Neural progenitor cell (in vitro differentiated cells): Measurements from ENCODE around the gene GLMP. TPM values are rescaled to one million over a fixed set of nuclear protein-coding genes. Genes with fewer than 3 reads are reported as not detected.

Experiments used
- DNase-seq: peaks from one replicate; pipeline ENCODE4 v3.0.0-alpha.2; 2016; ENCODE audit warnings: low spot score
- H2AFZ ChIP-seq: fragments of 200-600 bp; sonication (generic); replicated peaks from 2 replicates; pipeline ENCODE4 v1.6.1; 2016; ENCODE audit warnings: antibody characterized with exemption
- H3F3A ChIP-seq: fragments of 200-600 bp; sonication (generic); 2 replicates; pipeline ENCODE4 v1.6.1; 2016; ENCODE audit warnings: antibody characterized with exemption, low read depth
- H3K27ac ChIP-seq: fragments of 200-600 bp; sonication (generic); 2 replicates; pipeline ENCODE4 v1.5.1; 2016; ENCODE audit warnings: mild to moderate bottlenecking
- H3K27me3 ChIP-seq: fragments of 200-600 bp; sonication (generic); 2 replicates; pipeline ENCODE4 v1.6.1; 2016; ENCODE audit warnings: mild to moderate bottlenecking, moderate library complexity
- H3K36me3 ChIP-seq: fragments of 200-600 bp; sonication (generic); 2 replicates; pipeline ENCODE4 v1.5.1; 2016
- H3K4me1 ChIP-seq: fragments of 200-600 bp; sonication (generic); 2 replicates; pipeline ENCODE4 v1.6.1; 2016; ENCODE audit warnings: mixed run types
- H3K4me2 ChIP-seq: fragments of 200-600 bp; sonication (generic); 2 replicates; pipeline ENCODE4 v1.6.1; 2016
- H3K4me3 ChIP-seq: fragments of 200-600 bp; sonication (generic); 2 replicates; pipeline ENCODE4 v1.5.1; 2016
- H3K79me2 ChIP-seq: fragments of 200-600 bp; sonication (generic); 2 replicates; pipeline ENCODE4 v1.6.1; 2016; ENCODE audit warnings: low read depth
- H3K9ac ChIP-seq: fragments of 200-600 bp; sonication (generic); 2 replicates; pipeline ENCODE4 v1.6.1; 2016
- H3K9me3 ChIP-seq: fragments of 200-600 bp; sonication (generic); 2 replicates; pipeline ENCODE4 v1.5.1; 2016; ENCODE audit warnings: low read depth
- H4K20me1 ChIP-seq: fragments of 200-600 bp; sonication (generic); 2 replicates; pipeline ENCODE4 v1.6.1; 2016; ENCODE audit warnings: low read depth
- H3K27ac Mint-ChIP-seq: 3 replicates; pipeline ENCODE4 v1.8.0; 2021; ENCODE audit warnings: mixed read lengths
- H3K27me3 Mint-ChIP-seq: 2 replicates; pipeline ENCODE4 v1.8.0; 2022; ENCODE audit warnings: low read depth, mild to moderate bottlenecking, inconsistent platforms, moderate library complexity, mixed read lengths; ENCODE audit not compliant: insufficient read depth
- H3K36me3 Mint-ChIP-seq: 3 replicates; pipeline ENCODE4 v1.8.0; 2021; ENCODE audit warnings: mixed read lengths
- H3K4me1 Mint-ChIP-seq: 3 replicates; pipeline ENCODE4 v1.8.0; 2021; ENCODE audit warnings: mixed read lengths
- H3K4me3 Mint-ChIP-seq: 3 replicates; pipeline ENCODE4 v1.8.0; 2021; ENCODE audit warnings: mild to moderate bottlenecking, moderate library complexity, mixed read lengths
- H3K9me3 Mint-ChIP-seq: 3 replicates; pipeline ENCODE4 v1.8.0; 2020; ENCODE audit warnings: mixed read lengths
- CTCF ChIP-seq: fragments of 200-600 bp; sonication (generic); IDR thresholded peaks from 2 replicates; pipeline ENCODE4 v1.5.1; 2017; ENCODE audit warnings: antibody characterized with exemption, mild to moderate bottlenecking
- EZH2 ChIP-seq: fragments of 200-600 bp; sonication (generic); IDR thresholded peaks from 2 replicates; pipeline ENCODE4 v1.6.1; 2017; ENCODE audit warnings: antibody characterized with exemption, mild to moderate bottlenecking, moderate library complexity
- EZH2phosphoT487 ChIP-seq: fragments of 200-600 bp; sonication (generic); IDR thresholded peaks from 2 replicates; pipeline ENCODE4 v1.6.1; 2017; ENCODE audit warnings: antibody characterized with exemption
- total RNA-seq: library from RNA; depleted of rRNA; stranded (reverse); fragments of >200 nt; gene quantifications from 2 replicates; pipeline ENCODE4 v1.2.3, GENCODE V29; 2015; ENCODE audit warnings: low replicate concordance

GLMP gene
- total RNA-seq, 1 donor from 2014 or later: 38.7 TPM

DNA sequence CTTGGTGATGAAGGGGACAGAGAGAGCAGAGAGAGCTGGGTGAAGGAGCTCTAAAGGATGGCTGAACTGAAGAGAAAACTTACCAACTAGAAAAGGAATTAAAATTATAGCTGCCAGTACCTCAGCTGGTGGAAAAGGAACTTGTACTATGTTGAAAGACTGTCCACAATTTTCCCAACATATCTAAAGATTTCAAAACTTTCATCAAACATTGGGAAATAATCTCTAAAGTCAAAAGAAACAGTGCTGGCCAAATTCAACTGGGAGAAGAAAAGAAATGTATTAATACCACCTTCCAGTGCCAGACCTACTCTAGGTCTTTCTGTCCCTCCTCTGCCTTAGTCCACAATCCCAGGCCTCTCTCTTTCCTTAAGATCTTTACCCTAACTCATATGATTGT lies 18.9 kb downstream of the GLMP start:
- no peak overlapping the region for H3K4me2 ChIP-seq
- H3F3A ChIP-seq: no peaks in the 10 kb centered on the region
- no peak overlapping the region for H3K4me3 ChIP-seq
- peaks cover 28% of the 10 kb centered on the region for H4K20me1 ChIP-seq
- H3K27me3 ChIP-seq: no peaks in the 10 kb centered on the region
- H3K9me3 ChIP-seq: no peaks in the 10 kb centered on the region
- H3K9me3 Mint-ChIP-seq: no peaks in the 10 kb centered on the region
- peaks cover 32% of the 10 kb centered on the region for H3K36me3 Mint-ChIP-seq
- peaks cover 36% of the 10 kb centered on the region for H3K79me2 ChIP-seq
- H3K27me3 Mint-ChIP-seq: no peaks in the 10 kb centered on the region
- TF ChIP-seq CTCF: no peak
- TF ChIP-seq EZH2phosphoT487: no peak
- TF ChIP-seq EZH2: no peak
- H3K4me1 Mint-ChIP-seq: peaks cover 9% of the 10 kb centered on the region
- no peak for DNase-seq
- no peak overlapping the region for H2AFZ ChIP-seq
- H3K4me3 Mint-ChIP-seq: no peak overlapping the region
- H3K36me3 ChIP-seq: peaks cover 14% of the 10 kb centered on the region
- H3K4me1 ChIP-seq: peaks cover 6% of the 10 kb centered on the region
- no peak overlapping the region for H3K27ac ChIP-seq
- no peak overlapping the region for H3K27ac Mint-ChIP-seq
- H3K9ac ChIP-seq: no peak overlapping the region

DNA sequence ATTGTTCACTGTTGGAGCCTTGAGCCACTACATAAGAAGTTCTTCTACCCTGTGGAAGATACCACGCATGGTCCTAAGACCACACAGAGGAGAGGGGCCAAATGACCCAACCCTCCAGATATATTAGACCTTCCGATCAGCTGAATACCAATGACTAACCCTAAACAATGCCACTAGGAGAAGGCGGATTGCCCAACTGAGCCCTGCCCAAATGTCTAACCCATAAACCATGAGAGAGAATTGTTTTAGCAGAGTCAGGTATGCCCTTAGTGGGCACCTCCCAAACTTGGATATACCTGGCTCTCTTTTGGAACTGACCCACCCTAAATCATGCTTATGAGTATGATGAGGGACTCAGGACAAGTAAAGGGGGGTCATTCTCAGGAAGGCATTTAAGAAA lies 25.2 kb downstream of the GLMP start:
- TF ChIP-seq EZH2 (no peak), CTCF (no peak), EZH2phosphoT487 (no peak)
- no peaks in the 10 kb centered on the region for H3K4me1 Mint-ChIP-seq
- Histone ChIP-seq H3K27ac (no peak overlapping the region), H3K4me2 (no peak overlapping the region), H3K36me3 (peaks cover 6% of the 10 kb centered on the region), H3K4me1 (no peaks in the 10 kb centered on the region), H2AFZ (no peak overlapping the region), H3K9ac (no peak overlapping the region), H3F3A (no peaks in the 10 kb centered on the region), H3K79me2 (no peaks in the 10 kb centered on the region), H3K27me3 (no peaks in the 10 kb centered on the region), H4K20me1 (no peaks in the 10 kb centered on the region), H3K9me3 (no peaks in the 10 kb centered on the region), H3K4me3 (no peak overlapping the region)
- peaks cover 2% of the 10 kb centered on the region for H3K27me3 Mint-ChIP-seq
- H3K27ac Mint-ChIP-seq: no peak overlapping the region
- H3K9me3 Mint-ChIP-seq: no peaks in the 10 kb centered on the region
- H3K36me3 Mint-ChIP-seq: peaks cover 57% of the 10 kb centered on the region
- H3K4me3 Mint-ChIP-seq: no peak overlapping the region
- no peak for DNase-seq

DNA sequence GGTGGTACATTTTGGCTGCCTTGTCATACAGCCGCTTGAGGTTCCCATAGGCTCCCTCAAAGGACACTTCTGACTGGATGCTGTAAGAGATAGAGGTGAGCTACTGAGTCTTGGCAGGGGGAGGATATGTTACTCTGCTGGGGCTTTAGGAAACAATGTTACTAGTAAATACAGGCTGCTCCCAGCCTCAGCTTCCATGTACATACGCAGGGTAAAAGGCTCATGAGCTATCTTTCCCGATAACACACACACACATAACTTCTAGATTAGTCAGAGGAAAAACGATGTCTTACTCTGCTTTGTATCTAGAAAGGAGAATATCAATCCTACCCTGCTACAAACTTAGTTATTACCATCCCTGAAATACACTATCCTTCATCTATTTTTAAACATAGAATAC lies 27.1 kb downstream of the GLMP start:
- Mint-ChIP-seq H3K9me3 (no peaks in the 10 kb centered on the region), H3K27me3 (peaks cover 2% of the 10 kb centered on the region)
- no peak overlapping the region for H2AFZ ChIP-seq

More for the DNA sequence above, 27.1 kb downstream of the GLMP start:
- Mint-ChIP-seq H3K36me3 (peaks cover 56% of the 10 kb centered on the region), H3K27ac (no peak overlapping the region), H3K4me1 (no peaks in the 10 kb centered on the region), H3K4me3 (no peak overlapping the region)
- peaks cover 6% of the 10 kb centered on the region for H3K36me3 ChIP-seq
- H3K27ac ChIP-seq: no peak overlapping the region
- no peak for DNase-seq
- no peaks in the 10 kb centered on the region for H4K20me1 ChIP-seq
- TF ChIP-seq CTCF: no peak
- TF ChIP-seq EZH2phosphoT487: no peak
- TF ChIP-seq EZH2: no peak
- no peak overlapping the region for H3K4me3 ChIP-seq
- no peaks in the 10 kb centered on the region for H3K27me3 ChIP-seq
- H3K9me3 ChIP-seq: no peaks in the 10 kb centered on the region
- no peaks in the 10 kb centered on the region for H3F3A ChIP-seq
- no peak overlapping the region for H3K9ac ChIP-seq
- H3K4me2 ChIP-seq: no peak overlapping the region
- no peaks in the 10 kb centered on the region for H3K79me2 ChIP-seq
- H3K4me1 ChIP-seq: no peaks in the 10 kb centered on the region
